Left ventricle myocardium inferior (tissue), 1 donor: ENCODE data around the gene MAP7D3. TPM values are rescaled to one million over a fixed set of nuclear protein-coding genes. Genes with fewer than 3 reads are reported as not detected.

Source experiments
- DNase-seq: peaks from one replicate; pipeline ENCODE4 v3.0.0-alpha.2; 2020
- H3K27ac ChIP-seq: fragments of 200-600 bp; replicated peaks from 2 replicates; pipeline ENCODE4 v1.8.0; 2021
- H3K27me3 ChIP-seq: fragments of 200-600 bp; 2 replicates; pipeline ENCODE4 v1.8.0; 2021; ENCODE audit warnings: low read depth
- H3K36me3 ChIP-seq: fragments of 200-600 bp; 2 replicates; pipeline ENCODE4 v1.8.0; 2021
- H3K4me1 ChIP-seq: fragments of 200-600 bp; 2 replicates; pipeline ENCODE4 v1.8.0; 2021
- H3K4me3 ChIP-seq: fragments of 200-600 bp; 2 replicates; pipeline ENCODE4 v1.8.0; 2021; ENCODE audit warnings: mild to moderate bottlenecking, moderate library complexity
- H3K9me3 ChIP-seq: fragments of 200-600 bp; replicated peaks from 2 replicates; pipeline ENCODE4 v1.8.0; 2021
- intact Hi-C: fragments of 100-400 bp; cut with micrococcal nuclease; formaldehyde crosslinking; loops from one replicate; pipeline ENCODE4 v1.11.0; 2022
- total RNA-seq: library from RNA; stranded (reverse); fragmentation: NEBNext Ultra II Directional; extraction: Animal tissue kit (Norgen Biotek cat#: 25700); gene quantifications from one replicate; pipeline ENCODE4 v1.2.1, GENCODE V29; 2021
- TF ChIP-seq, protein P1 (sequence below): fragments of 200-600 bp; IDR thresholded peaks from 2 replicates; pipeline ENCODE4 v1.8.0; 2021; ENCODE audit warnings: antibody characterized with exemption, mild to moderate bottlenecking, borderline replicate concordance
- donor health status: DM: no; HTN: yes; CAD: no; lungs with severe emphysema.

MAP7D3 gene
- total RNA-seq, 1 donor from 2014 or later: 13.8 TPM

DNA sequence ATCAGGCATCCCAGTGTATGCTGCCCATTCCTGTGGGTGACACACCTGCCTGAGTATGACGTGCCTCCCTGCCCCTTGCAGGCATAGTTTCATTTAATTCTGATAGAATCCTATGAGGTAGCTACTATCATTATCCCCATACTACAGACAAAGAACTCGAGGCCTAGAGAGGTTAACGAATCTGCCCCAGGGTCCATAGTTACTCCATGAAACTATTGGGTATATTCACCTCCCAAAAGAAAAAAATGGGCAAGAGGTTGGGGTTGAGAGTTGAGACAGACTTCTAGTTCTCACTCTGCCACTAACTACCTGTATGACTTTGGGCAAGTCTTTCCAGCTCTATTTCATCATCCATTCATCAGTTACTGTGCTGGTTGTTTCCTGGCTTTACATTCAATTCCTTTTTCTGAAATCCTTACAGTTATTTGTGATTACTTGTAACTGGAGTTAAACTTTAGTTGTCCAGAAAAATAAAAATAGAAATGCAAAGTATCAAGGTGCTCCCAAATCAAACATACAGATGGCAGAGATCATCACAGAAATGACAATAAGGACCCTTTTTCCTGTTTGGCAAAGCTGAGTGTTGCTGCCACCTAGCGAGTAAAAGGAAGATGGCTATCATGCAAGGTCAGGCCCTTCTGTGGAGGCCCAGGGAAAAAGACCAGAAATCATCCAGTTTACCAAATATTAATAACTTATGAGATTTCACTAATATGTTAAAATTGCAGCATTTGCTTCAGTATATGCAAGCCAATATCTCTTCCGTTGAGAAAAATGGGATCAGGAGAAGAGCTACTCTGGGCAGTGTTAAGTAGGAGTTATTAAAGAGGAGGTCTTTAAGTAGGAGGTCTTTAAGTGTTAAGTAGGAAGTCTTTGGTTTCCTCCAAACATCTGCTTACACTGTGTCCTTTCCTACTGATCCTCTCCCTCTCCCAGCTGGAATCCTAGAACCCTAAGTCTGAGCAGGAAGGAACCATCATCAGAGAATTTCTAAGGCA lies 17.1 kb upstream of the MAP7D3 start:
- Histone ChIP-seq H3K4me3 (no peak overlapping the region), H3K9me3 (no peaks in the 10 kb centered on the region), H3K36me3 (no peaks in the 10 kb centered on the region), H3K4me1 (no peaks in the 10 kb centered on the region), H3K27me3 (no peaks in the 10 kb centered on the region), H3K27ac (no peak overlapping the region)
- intact Hi-C loops: no loop called here
- TF ChIP-seq, protein P1, sequence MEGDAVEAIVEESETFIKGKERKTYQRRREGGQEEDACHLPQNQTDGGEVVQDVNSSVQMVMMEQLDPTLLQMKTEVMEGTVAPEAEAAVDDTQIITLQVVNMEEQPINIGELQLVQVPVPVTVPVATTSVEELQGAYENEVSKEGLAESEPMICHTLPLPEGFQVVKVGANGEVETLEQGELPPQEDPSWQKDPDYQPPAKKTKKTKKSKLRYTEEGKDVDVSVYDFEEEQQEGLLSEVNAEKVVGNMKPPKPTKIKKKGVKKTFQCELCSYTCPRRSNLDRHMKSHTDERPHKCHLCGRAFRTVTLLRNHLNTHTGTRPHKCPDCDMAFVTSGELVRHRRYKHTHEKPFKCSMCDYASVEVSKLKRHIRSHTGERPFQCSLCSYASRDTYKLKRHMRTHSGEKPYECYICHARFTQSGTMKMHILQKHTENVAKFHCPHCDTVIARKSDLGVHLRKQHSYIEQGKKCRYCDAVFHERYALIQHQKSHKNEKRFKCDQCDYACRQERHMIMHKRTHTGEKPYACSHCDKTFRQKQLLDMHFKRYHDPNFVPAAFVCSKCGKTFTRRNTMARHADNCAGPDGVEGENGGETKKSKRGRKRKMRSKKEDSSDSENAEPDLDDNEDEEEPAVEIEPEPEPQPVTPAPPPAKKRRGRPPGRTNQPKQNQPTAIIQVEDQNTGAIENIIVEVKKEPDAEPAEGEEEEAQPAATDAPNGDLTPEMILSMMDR: peak; percentile 77
- DNase-seq: no peak

DNA sequence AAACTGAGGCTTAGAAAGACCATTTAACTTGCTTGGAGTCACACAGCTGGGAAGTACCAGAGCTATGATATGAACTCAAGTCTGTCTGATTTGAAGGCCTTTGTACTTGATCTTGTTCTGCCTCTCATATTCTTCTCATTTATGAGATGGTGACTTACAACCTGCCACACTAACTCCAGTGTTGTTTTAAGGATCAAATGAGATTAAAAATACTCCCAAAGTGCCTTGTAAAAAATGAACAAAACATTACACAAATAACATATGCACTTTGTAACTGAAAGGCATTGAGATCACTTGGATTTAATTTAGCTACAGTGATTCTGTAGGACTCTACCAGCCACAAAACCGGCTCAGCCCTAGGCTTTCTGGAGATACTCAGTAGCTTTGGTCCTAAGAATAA lies 15.6 kb upstream of the MAP7D3 start:
- TF ChIP-seq, protein P1: no peak
- no peaks in the 10 kb centered on the region for H3K27me3 ChIP-seq
- intact Hi-C loops: no loop called here
- H3K4me1 ChIP-seq: peaks cover 8% of the 10 kb centered on the region
- H3K36me3 ChIP-seq: no peaks in the 10 kb centered on the region
- H3K9me3 ChIP-seq: no peaks in the 10 kb centered on the region
- H3K27ac ChIP-seq: no peak overlapping the region
- no peak overlapping the region for H3K4me3 ChIP-seq
- no peak for DNase-seq

DNA sequence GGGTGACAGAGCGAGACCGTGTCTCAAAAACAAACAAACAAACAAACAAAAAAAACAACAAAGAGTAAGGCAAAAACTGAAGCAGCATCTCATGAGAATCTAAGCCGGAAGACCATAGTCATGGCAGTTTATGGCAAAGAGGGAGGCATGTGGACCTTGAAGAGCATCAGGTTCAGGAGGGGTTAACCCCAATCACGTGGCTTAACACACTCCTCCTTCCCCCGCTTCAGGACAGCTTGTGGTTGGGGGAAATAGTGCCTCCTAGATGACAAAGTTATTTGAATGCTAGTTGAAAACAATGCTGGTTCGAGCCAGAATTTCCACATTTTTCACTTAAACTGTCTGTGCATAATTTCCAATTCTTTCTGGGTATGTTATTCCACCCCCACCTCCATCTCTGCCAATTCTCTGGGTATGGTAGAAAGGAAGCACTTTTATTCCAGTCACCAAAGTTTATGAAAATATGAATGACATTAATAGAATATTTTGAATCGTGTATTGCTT lies 11.7 kb upstream of the MAP7D3 start:
- no peak overlapping the region for H3K4me3 ChIP-seq
- intact Hi-C loops: no loop called here
- H3K27ac ChIP-seq: no peak overlapping the region
- H3K4me1 ChIP-seq: peaks cover 20% of the 10 kb centered on the region
- H3K36me3 ChIP-seq: no peaks in the 10 kb centered on the region
- no peak for DNase-seq
- no peaks in the 10 kb centered on the region for H3K27me3 ChIP-seq
- TF ChIP-seq, protein P1: no peak
- H3K9me3 ChIP-seq: no peaks in the 10 kb centered on the region

DNA sequence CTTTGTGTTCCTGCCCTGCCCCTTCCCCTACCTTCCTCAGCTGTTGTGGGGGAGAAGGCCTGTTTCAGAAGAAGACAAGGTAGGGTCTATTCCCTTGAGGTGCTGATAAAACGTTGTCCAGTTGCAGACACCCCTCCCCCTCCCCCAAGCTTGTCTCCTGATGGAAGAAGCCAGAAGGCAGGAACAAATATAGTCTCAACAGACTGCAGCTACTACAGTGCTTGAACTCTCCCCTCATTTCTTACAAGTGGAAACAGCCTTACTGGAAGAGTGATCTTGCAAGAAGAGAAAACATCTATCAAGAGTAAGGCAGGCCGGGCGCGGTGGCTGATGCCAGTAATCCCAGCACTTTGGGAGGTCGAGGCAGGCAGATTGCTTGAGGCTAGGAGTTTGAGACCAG lies 11.0 kb upstream of the MAP7D3 start:
- Histone ChIP-seq H3K9me3 (no peaks in the 10 kb centered on the region), H3K4me3 (no peak overlapping the region), H3K4me1 (peaks cover 20% of the 10 kb centered on the region), H3K36me3 (no peaks in the 10 kb centered on the region), H3K27me3 (no peaks in the 10 kb centered on the region), H3K27ac (no peak overlapping the region)
- TF ChIP-seq, protein P1: no peak
- intact Hi-C loops: no loop called here
- no peak for DNase-seq

DNA sequence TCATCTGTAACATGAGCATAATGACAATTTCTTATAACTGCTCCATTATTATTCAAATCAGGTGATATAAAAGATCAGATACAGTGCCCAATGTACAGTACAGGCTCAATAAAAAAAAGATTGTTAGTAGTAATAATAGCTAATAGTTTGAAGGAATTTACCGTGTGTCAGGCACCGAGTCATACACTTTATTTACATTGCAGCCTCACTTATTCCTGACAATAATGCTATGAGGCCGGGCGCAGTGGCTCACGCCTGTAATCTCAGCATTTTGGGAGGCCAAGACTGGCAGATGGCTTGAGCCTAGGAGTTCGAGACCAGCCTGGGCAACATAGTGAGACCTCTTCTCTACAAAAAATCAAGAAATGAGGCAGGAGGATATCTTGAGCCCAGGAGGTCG lies 10.1 kb upstream of the MAP7D3 start:
- Histone ChIP-seq H3K4me1 (peaks cover 20% of the 10 kb centered on the region), H3K36me3 (no peaks in the 10 kb centered on the region), H3K27ac (no peak overlapping the region), H3K9me3 (no peaks in the 10 kb centered on the region), H3K27me3 (no peaks in the 10 kb centered on the region), H3K4me3 (no peak overlapping the region)
- no peak for DNase-seq
- TF ChIP-seq, protein P1: no peak
- intact Hi-C loops: no loop called here
